H9 (cell line): Measurements from ENCODE around the gene ZNF335. TPM values are rescaled to one million over a fixed set of nuclear protein-coding genes. Genes with fewer than 3 reads are reported as not detected.

ENCODE experiments used
- DNase-seq: peaks from one replicate; pipeline ENCODE4 v3.0.0-alpha.2; 2017
- H2AFZ ChIP-seq: one replicate; pipeline ENCODE4 v1.6.1; 2013; ENCODE audit warnings: mild to moderate bottlenecking, low read length, control low read depth, moderate library complexity
- H2AK5ac ChIP-seq: 2 replicates; pipeline ENCODE4 v1.6.1; 2013; ENCODE audit warnings: low read length, control low read depth, mixed read lengths; ENCODE audit not compliant: insufficient read length
- H2BK120ac ChIP-seq: one replicate; pipeline ENCODE4 v1.6.1; 2013; ENCODE audit warnings: low read depth, mild to moderate bottlenecking, low read length, control low read depth, inconsistent platforms; ENCODE audit not compliant: poor library complexity, severe bottlenecking
- H2BK12ac ChIP-seq: 2 replicates; pipeline ENCODE4 v1.6.1; 2013; ENCODE audit warnings: low read length, control low read depth, mixed read lengths, low read depth; ENCODE audit not compliant: insufficient read length
- H2BK15ac ChIP-seq: 2 replicates; pipeline ENCODE4 v1.6.1; 2013; ENCODE audit warnings: low read depth, low read length, control low read depth
- H2BK20ac ChIP-seq: one replicate; pipeline ENCODE4 v1.6.1; 2013; ENCODE audit warnings: low read depth, mild to moderate bottlenecking, low read length, control low read depth, inconsistent platforms; ENCODE audit not compliant: poor library complexity, severe bottlenecking
- H2BK5ac ChIP-seq: 2 replicates; pipeline ENCODE4 v1.6.1; 2013; ENCODE audit warnings: low read length, control low read depth, mixed read lengths; ENCODE audit not compliant: insufficient read length
- H3K14ac ChIP-seq: 2 replicates; pipeline ENCODE4 v1.6.1; 2013; ENCODE audit warnings: low read length, control low read depth; ENCODE audit not compliant: insufficient read depth
- H3K18ac ChIP-seq: 2 replicates; pipeline ENCODE4 v1.6.1; 2013; ENCODE audit warnings: low read depth, mild to moderate bottlenecking, mixed read lengths, low read length, control low read depth; ENCODE audit not compliant: insufficient read length
- H3K23ac ChIP-seq: 2 replicates; pipeline ENCODE4 v1.6.1; 2013; ENCODE audit warnings: low read length, control low read depth, mixed read lengths, low read depth; ENCODE audit not compliant: insufficient read length
- H3K23me2 ChIP-seq: 2 replicates; pipeline ENCODE4 v1.6.1; 2013; ENCODE audit warnings: low read depth, mild to moderate bottlenecking, mixed read lengths, low read length, control low read depth; ENCODE audit not compliant: insufficient read length, poor library complexity, severe bottlenecking
- H3K27ac ChIP-seq: 2 replicates; pipeline ENCODE4 v1.5.1; 2013; ENCODE audit warnings: low read length, control low read depth, mixed read lengths, low read depth; ENCODE audit not compliant: insufficient read length
- H3K27me3 ChIP-seq: 2 replicates; pipeline ENCODE4 v1.6.1; 2013; ENCODE audit warnings: low read length, control low read depth, inconsistent platforms; ENCODE audit not compliant: insufficient read depth
- H3K4ac ChIP-seq: 2 replicates; pipeline ENCODE4 v1.6.1; 2013; ENCODE audit warnings: low read depth, mild to moderate bottlenecking, control low read depth, inconsistent platforms, low read length, moderate library complexity
- H3K4me1 ChIP-seq: 2 replicates; pipeline ENCODE4 v1.6.1; 2013; ENCODE audit warnings: low read length, control low read depth, inconsistent platforms; ENCODE audit not compliant: insufficient read depth
- H3K4me2 ChIP-seq: 2 replicates; pipeline ENCODE4 v1.6.1; 2013; ENCODE audit warnings: low read length, control low read depth, mixed read lengths; ENCODE audit not compliant: insufficient read length, insufficient read depth
- H3K56ac ChIP-seq: 2 replicates; pipeline ENCODE4 v1.6.1; 2013; ENCODE audit warnings: low read depth, mild to moderate bottlenecking, mixed read lengths, low read length, control low read depth; ENCODE audit not compliant: insufficient read length
- H3K79me1 ChIP-seq: 2 replicates; pipeline ENCODE4 v1.6.1; 2013; ENCODE audit warnings: low read depth, mild to moderate bottlenecking, moderate library complexity, low read length, control low read depth, inconsistent platforms; ENCODE audit not compliant: insufficient read depth, poor library complexity, severe bottlenecking
- H3K79me2 ChIP-seq: 2 replicates; pipeline ENCODE4 v1.6.1; 2013; ENCODE audit warnings: low read length, control low read depth, inconsistent platforms; ENCODE audit not compliant: insufficient read depth
- H3K9ac ChIP-seq: 2 replicates; pipeline ENCODE4 v1.6.1; 2013; ENCODE audit warnings: low read length, control low read depth, mixed read lengths; ENCODE audit not compliant: insufficient read length; ENCODE audit errors: extremely low read depth
- H3K9me3 ChIP-seq: one replicate; pipeline ENCODE4 v1.6.1; 2013; ENCODE audit warnings: low read depth, low read length, inconsistent platforms; ENCODE audit not compliant: control insufficient read depth
- H3T11ph ChIP-seq: one replicate; pipeline ENCODE4 v1.6.1; 2013; ENCODE audit warnings: mild to moderate bottlenecking, low read length, control low read depth, inconsistent platforms
- H4K20me1 ChIP-seq: one replicate; pipeline ENCODE4 v1.6.1; 2013; ENCODE audit not compliant: control insufficient read depth, insufficient read length, insufficient read depth
- H4K5ac ChIP-seq: 2 replicates; pipeline ENCODE4 v1.6.1; 2013; ENCODE audit warnings: low read depth, mild to moderate bottlenecking, mixed read lengths, low read length, control low read depth; ENCODE audit not compliant: insufficient read length
- H4K8ac ChIP-seq: replicated peaks from 2 replicates; pipeline ENCODE4 v1.6.1; 2013; ENCODE audit warnings: low read length, control low read depth, mixed read lengths, low read depth; ENCODE audit not compliant: insufficient read length
- H4K91ac ChIP-seq: 2 replicates; pipeline ENCODE4 v1.6.1; 2013; ENCODE audit warnings: low read depth, mild to moderate bottlenecking, moderate library complexity, mixed read lengths, low read length, control low read depth; ENCODE audit not compliant: insufficient read length
- H3K27ac Mint-ChIP-seq, 3 experiments: 2 replicates in 2 of 3; 3 replicates in 1 of 3; pipeline ENCODE4 v1.8.0; 2020 to 2021; ENCODE audit warnings: mixed read lengths in 3 of 3, mild to moderate bottlenecking in 1 of 3, moderate library complexity in 1 of 3
- H3K27me3 Mint-ChIP-seq: 2 replicates; pipeline ENCODE4 v1.8.0; 2021; ENCODE audit warnings: low read depth, mild to moderate bottlenecking, moderate library complexity, mixed read lengths
- H3K36me3 Mint-ChIP-seq, 3 experiments: 2 replicates in 2 of 3; 3 replicates in 1 of 3; pipeline ENCODE4 v1.8.0; 2020 to 2021; ENCODE audit warnings: low read depth in 3 of 3, mixed read lengths in 3 of 3; ENCODE audit not compliant: insufficient read depth in 1 of 3
- H3K4me1 Mint-ChIP-seq, 2 experiments: 2 replicates each; pipeline ENCODE4 v1.8.0; 2020; ENCODE audit warnings: mixed read lengths in 2 of 2
- H3K4me3 Mint-ChIP-seq, 2 experiments: 2 replicates in 1 of 2; 3 replicates in 1 of 2; pipeline ENCODE4 v1.8.0; 2020 to 2021; ENCODE audit warnings: mild to moderate bottlenecking in 2 of 2, mixed read lengths in 2 of 2, moderate library complexity in 1 of 2
- H3K9me3 Mint-ChIP-seq, 2 experiments: 2 replicates in 1 of 2; 3 replicates in 1 of 2; pipeline ENCODE4 v1.8.0; 2020; ENCODE audit warnings: mild to moderate bottlenecking in 2 of 2, mixed read lengths in 2 of 2, moderate library complexity in 1 of 2
- WGBS: extraction: QIAGEN DNeasy Blood & Tissue Kit; methylation state at CpG from one replicate; pipeline ENCODE4 v1.1.7; 2013; ENCODE audit warnings: missing lambda C conversion rate, low lambda C conversion rate, mixed read lengths; ENCODE audit not compliant: insufficient read length; ENCODE audit errors: extremely low coverage; 5-methylcytosine and 5-hydroxymethylcytosine counted together
- total RNA-seq: library from RNA; stranded (reverse); gene quantifications from 2 replicates; pipeline ENCODE4 v1.2.1, GENCODE V29; 2021
- TF ChIP-seq, protein P1 (sequence below): fragments of 200-600 bp; sonication (generic); conservative IDR thresholded peaks from 3 replicates; pipeline ENCODE4 v1.8.0; 2021; ENCODE audit warnings: antibody characterized with exemption, mild to moderate bottlenecking

The ZNF335 gene
- total RNA-seq, 1 experiment from 2014 or later: 21.1 TPM

- H3K27me3 Mint-ChIP-seq: no peaks in the 10 kb centered on the region; the same call in 1 of the 2 replicates
- TF ChIP-seq, protein P1, sequence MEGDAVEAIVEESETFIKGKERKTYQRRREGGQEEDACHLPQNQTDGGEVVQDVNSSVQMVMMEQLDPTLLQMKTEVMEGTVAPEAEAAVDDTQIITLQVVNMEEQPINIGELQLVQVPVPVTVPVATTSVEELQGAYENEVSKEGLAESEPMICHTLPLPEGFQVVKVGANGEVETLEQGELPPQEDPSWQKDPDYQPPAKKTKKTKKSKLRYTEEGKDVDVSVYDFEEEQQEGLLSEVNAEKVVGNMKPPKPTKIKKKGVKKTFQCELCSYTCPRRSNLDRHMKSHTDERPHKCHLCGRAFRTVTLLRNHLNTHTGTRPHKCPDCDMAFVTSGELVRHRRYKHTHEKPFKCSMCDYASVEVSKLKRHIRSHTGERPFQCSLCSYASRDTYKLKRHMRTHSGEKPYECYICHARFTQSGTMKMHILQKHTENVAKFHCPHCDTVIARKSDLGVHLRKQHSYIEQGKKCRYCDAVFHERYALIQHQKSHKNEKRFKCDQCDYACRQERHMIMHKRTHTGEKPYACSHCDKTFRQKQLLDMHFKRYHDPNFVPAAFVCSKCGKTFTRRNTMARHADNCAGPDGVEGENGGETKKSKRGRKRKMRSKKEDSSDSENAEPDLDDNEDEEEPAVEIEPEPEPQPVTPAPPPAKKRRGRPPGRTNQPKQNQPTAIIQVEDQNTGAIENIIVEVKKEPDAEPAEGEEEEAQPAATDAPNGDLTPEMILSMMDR: no peak
- no peak overlapping the region for H3K56ac ChIP-seq
- H3K36me3 Mint-ChIP-seq: no peaks in the 10 kb centered on the region
- H4K20me1 ChIP-seq: no peaks in the 10 kb centered on the region
- H3K4me2 ChIP-seq: no peak overlapping the region
- H4K5ac ChIP-seq: no peak overlapping the region
- no peak overlapping the region for H2BK5ac ChIP-seq
- no peak overlapping the region for H2AK5ac ChIP-seq
- no peaks in the 10 kb centered on the region for H3K79me1 ChIP-seq
- no peak overlapping the region for H3K27ac Mint-ChIP-seq
- WGBS: no CpG with 5 or more reads among the region's 3 CpGs
- H3K27ac ChIP-seq: no peak overlapping the region
- no peak overlapping the region for H2BK120ac ChIP-seq
- no peak overlapping the region for H2BK20ac ChIP-seq
- H3K27me3 ChIP-seq: no peaks in the 10 kb centered on the region
- no peak overlapping the region for H4K91ac ChIP-seq
- no peaks in the 10 kb centered on the region for H3K9me3 Mint-ChIP-seq
- H3K23ac ChIP-seq: no peak overlapping the region
- no peak overlapping the region for H2BK15ac ChIP-seq
- H3K4me1 Mint-ChIP-seq: peaks cover 30 to 38% of the 10 kb centered on the region in 2 experiments
- no peak overlapping the region for H3K4ac ChIP-seq
- H4K8ac ChIP-seq: no peak overlapping the region
- no peaks in the 10 kb centered on the region for H3K9me3 ChIP-seq
- H3K9ac ChIP-seq: no peak overlapping the region
- no peak for DNase-seq
- H3K4me3 Mint-ChIP-seq: no peak overlapping the region
- H2BK12ac ChIP-seq: no peak overlapping the region
- peaks cover 7% of the 10 kb centered on the region; the same call in 1 of the 2 replicates for H3K4me1 ChIP-seq
- H2AFZ ChIP-seq: no peak overlapping the region
- no peak overlapping the region for H3K18ac ChIP-seq
- H3K79me2 ChIP-seq: no peaks in the 10 kb centered on the region
- H3K14ac ChIP-seq: no peak overlapping the region
- no peaks in the 10 kb centered on the region for H3K23me2 ChIP-seq
- H3T11ph ChIP-seq: no peak overlapping the region
Observed at GRCh38 chr20:46002008-46002407, 30.0 kb upstream of the ZNF335 start.
